AG09319 (cell line): Measurements from ENCODE around the gene TMEM190.
A peak's percentile ranks its signal among the peaks of the same experiment; 100 is the strongest.

Experiments
- DNase-seq: peaks from one replicate; pipeline ENCODE4 v3.0.0-alpha.2; 2010; ENCODE audit warnings: low read depth; ENCODE audit errors: extremely low read depth
- TF ChIP-seq, protein P1 (sequence below): IDR thresholded peaks from 2 replicates; pipeline ENCODE4 v1.5.1; 2011; ENCODE audit warnings: low read depth, mild to moderate bottlenecking, inconsistent platforms, low read length, moderate library complexity

TMEM190 gene

DNA sequence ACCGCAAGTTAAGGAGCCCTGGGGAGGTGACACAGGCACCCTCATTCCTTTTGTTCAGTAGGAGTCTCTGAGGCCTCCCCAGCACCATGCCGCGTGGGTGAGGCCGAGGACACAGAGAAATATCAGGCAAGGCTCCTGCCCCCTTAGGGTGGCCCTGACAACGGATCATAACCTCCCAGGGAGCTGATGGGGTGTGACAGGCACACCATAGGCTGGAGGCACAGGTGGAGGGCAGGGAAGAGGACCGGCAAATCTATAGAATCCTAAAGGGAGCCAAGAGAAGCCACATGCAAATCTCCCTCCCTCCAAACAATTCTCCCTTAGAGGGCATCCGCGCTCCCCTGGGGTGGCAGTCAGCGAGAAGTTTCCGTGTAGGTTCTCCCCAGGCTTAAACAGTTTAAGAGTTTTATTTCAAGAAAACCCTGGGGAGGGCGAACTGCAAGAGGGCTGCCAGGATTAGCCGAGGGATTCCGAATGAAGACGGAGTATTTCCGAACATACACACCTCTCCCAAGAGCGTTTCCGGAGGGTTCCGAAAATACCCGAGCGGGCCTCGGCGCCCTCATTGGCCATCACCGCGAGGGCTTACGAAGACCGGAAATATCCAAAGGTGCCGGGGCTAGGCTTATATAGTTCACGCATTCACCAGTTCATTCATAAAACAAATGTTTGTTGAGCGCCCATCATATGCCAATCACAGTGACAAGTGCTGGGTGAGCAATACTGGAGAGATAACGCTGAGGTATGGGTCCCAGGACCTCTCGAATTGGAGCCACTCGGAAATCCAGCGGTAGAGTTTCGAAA, 8.5 kb downstream of the TMEM190 start:
- peak; percentile 82 for DNase-seq
- TF ChIP-seq, protein P1, sequence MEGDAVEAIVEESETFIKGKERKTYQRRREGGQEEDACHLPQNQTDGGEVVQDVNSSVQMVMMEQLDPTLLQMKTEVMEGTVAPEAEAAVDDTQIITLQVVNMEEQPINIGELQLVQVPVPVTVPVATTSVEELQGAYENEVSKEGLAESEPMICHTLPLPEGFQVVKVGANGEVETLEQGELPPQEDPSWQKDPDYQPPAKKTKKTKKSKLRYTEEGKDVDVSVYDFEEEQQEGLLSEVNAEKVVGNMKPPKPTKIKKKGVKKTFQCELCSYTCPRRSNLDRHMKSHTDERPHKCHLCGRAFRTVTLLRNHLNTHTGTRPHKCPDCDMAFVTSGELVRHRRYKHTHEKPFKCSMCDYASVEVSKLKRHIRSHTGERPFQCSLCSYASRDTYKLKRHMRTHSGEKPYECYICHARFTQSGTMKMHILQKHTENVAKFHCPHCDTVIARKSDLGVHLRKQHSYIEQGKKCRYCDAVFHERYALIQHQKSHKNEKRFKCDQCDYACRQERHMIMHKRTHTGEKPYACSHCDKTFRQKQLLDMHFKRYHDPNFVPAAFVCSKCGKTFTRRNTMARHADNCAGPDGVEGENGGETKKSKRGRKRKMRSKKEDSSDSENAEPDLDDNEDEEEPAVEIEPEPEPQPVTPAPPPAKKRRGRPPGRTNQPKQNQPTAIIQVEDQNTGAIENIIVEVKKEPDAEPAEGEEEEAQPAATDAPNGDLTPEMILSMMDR: no peak

DNA sequence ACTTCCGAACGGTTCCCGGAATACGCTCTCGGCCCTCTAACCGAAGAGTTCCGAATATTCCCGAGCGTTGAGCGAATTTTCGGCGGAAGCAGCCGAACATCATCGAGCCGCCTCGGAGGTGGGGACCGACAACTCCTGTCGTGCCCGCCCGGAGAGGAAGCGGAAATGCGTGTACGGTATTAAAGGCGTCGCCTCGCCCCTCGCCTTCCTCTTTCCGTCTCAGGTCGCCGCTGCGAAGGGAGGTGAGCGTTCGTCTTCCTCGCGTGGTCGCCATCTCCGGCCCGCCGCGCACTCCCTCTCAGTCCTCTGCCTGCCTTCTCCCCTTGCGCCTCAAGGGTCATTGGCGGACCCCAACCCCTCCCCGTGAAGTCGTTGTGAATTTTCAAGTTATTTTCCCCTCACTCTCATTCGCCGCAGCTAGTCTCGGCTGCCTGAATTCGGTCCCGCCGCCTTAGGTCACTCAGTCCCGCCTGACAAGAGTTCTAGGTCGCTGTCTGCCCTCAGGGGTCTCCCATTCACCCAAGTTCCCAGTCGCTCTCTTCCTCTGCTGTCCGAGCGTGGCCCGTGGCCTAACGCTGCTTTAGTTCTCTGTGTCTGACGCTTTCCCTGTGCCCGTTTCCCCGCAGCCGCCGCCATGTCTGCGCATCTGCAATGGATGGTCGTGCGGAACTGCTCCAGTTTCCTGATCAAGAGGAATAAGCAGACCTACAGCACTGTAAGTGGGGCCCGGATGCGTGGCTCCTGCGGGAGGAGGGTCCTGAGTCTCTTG, 9.3 kb downstream of the TMEM190 start, which contains the start of gene RPL28:
Gene RPL28, plus strand, starts transcription at position 209 of the 769 bp plus-strand sequence. Its CDS starts 426 bp downstream, at position 635.
- TF ChIP-seq, protein P1: no peak
- peak; percentile 95 for DNase-seq

GRCh38 chr19:55386493-55386971, 9.9 kb downstream of the TMEM190 start:
- TF ChIP-seq, protein P1: no peak
- no peak for DNase-seq

DNA sequence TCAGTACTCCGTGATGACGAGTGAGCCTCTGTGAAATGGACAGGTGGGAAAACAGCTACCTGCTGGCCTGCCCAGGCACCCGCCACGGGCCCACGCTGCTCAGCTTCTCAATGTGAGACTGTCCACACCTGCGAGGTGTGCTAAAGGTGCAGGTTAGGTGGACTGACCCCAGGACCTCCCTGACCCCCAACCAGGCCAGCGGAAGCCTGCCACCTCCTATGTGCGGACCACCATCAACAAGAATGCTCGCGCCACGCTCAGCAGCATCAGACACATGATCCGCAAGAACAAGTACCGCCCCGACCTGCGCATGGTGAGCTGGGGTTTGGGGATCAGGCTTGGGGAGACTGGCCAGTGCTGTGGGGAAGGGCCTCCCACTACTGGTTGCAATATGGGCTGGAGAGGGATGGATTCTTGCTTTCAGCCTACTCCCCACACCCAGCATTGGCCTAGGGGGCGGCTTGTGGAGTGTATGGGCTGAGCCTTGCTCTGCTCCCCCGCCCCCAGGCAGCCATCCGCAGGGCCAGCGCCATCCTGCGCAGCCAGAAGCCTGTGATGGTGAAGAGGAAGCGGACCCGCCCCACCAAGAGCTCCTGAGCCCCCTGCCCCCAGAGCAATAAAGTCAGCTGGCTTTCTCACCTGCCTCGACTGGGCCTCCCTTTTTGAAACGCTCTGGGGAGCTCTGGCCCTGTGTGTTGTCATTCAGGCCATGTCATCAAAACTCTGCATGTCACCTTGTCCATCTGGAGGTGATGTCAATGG, 11.3 kb downstream of the TMEM190 start:
- TF ChIP-seq, protein P1: no peak
- no peak for DNase-seq

GRCh38 chr19:55389386-55390317, 13.0 kb downstream of the TMEM190 start:
- no peak for DNase-seq
- TF ChIP-seq, protein P1: no peak

GRCh38 chr19:55390461-55390880, 13.8 kb downstream of the TMEM190 start:
- DNase-seq: no peak
- TF ChIP-seq, protein P1: no peak
